ENCODE measurements around the gene MVB12B. TPM values are rescaled to one million over a fixed set of nuclear protein-coding genes. Genes with fewer than 3 reads are reported as not detected.

The MVB12B gene
- total RNA-seq, 2 donors from 2014 or later: 18.6 to 19.7 TPM

DNA sequence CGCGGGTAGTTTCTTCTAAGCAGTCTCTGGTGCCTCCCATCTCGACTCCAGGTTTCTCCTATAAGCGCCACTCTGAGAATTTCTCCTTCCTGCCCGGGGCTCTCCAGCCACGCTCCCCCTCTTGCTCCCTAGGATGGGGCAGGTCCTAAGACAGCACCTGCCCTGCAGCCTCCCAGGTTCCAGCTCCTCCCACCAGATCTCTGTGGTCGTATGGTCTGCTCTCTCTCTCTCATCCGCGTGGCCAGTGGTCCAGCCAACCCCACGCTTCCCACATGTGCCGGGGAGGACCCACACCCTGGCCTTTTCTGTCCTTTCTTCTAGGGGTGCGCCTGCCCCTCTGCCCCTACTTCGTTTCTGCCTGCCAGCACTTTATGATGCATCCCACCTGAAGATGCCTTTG is 40.5 kb downstream of the MVB12B start:
- Mint-ChIP-seq H3K36me3 (ENCODE audit: low read depth) (peaks cover 12% of the 10 kb centered on the region), H3K4me1 (peaks cover 12% of the 10 kb centered on the region), H3K4me3 (no peak overlapping the region), H3K27me3 (ENCODE audit: insufficient read depth) (no peaks in the 10 kb centered on the region), H3K27ac (no peak overlapping the region), H3K9me3 (peaks cover 2% of the 10 kb centered on the region)
- TF ChIP-seq, protein P1, sequence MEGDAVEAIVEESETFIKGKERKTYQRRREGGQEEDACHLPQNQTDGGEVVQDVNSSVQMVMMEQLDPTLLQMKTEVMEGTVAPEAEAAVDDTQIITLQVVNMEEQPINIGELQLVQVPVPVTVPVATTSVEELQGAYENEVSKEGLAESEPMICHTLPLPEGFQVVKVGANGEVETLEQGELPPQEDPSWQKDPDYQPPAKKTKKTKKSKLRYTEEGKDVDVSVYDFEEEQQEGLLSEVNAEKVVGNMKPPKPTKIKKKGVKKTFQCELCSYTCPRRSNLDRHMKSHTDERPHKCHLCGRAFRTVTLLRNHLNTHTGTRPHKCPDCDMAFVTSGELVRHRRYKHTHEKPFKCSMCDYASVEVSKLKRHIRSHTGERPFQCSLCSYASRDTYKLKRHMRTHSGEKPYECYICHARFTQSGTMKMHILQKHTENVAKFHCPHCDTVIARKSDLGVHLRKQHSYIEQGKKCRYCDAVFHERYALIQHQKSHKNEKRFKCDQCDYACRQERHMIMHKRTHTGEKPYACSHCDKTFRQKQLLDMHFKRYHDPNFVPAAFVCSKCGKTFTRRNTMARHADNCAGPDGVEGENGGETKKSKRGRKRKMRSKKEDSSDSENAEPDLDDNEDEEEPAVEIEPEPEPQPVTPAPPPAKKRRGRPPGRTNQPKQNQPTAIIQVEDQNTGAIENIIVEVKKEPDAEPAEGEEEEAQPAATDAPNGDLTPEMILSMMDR (conservative IDR thresholded peaks at IDR 0.05): no peak
- H3K27me3 ChIP-seq (ENCODE audit: control insufficient read depth, insufficient read depth, low read length, poor library complexity, severe bottlenecking): no peaks in the 10 kb centered on the region
- peaks cover 7% of the 10 kb centered on the region for H3K4me1 ChIP-seq (ENCODE audit: control insufficient read depth, insufficient read depth, low read length)
- DNase-seq: peak; percentile 43
- H3K4me3 ChIP-seq (ENCODE audit: low read length): no peak overlapping the region
- H3K36me3 ChIP-seq (ENCODE audit: control insufficient read depth, insufficient read depth, low read length): no peaks in the 10 kb centered on the region
- no peak overlapping the region for H3K9ac ChIP-seq (ENCODE audit: extremely low read depth, low read length, poor library complexity, severe bottlenecking)
- H3K9me3 ChIP-seq (ENCODE audit: control insufficient read depth, low read length): peaks cover 6% of the 10 kb centered on the region
- WGBS, 2 experiments (ENCODE audit: insufficient coverage in 1 of 2, insufficient read length in 1 of 2): 92 to 93% methylated on average over 13 of the region's 13 CpGs
- H3K27ac ChIP-seq (ENCODE audit: low read depth, low read length): no peak overlapping the region

DNA sequence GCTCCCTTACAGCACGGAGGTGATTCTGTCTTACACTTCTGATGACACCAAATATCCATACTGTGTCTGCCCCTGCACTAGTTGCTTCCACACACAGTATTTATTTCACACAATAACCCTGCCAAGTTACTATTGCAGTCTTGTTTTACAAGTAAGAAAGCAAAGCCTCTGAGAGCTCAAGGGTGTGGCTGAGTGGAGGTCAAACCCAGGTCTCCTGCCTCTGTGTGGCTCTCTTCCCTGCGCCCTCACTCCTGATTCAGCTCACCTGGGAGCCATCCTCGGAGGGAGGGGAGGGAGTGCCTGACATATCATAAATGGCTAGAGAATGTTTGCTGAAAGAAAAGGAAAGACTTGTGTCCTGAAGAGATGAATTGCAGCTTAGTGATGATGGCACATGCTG is 41.0 kb downstream of the MVB12B start:
- H3K27me3 ChIP-seq (ENCODE audit: control insufficient read depth, insufficient read depth, low read length, poor library complexity, severe bottlenecking): no peaks in the 10 kb centered on the region
- no peak overlapping the region for H3K9ac ChIP-seq (ENCODE audit: extremely low read depth, low read length, poor library complexity, severe bottlenecking)
- H3K4me1 ChIP-seq (ENCODE audit: control insufficient read depth, insufficient read depth, low read length): peaks cover 7% of the 10 kb centered on the region
- TF ChIP-seq, protein P1 (conservative IDR thresholded peaks at IDR 0.05): no peak
- Mint-ChIP-seq H3K9me3 (no peaks in the 10 kb centered on the region), H3K27ac (no peak overlapping the region), H3K4me3 (no peak overlapping the region), H3K36me3 (ENCODE audit: low read depth) (peaks cover 10% of the 10 kb centered on the region), H3K4me1 (peaks cover 12% of the 10 kb centered on the region), H3K27me3 (ENCODE audit: insufficient read depth) (no peaks in the 10 kb centered on the region)
- peaks cover 2% of the 10 kb centered on the region for H3K9me3 ChIP-seq (ENCODE audit: control insufficient read depth, low read length)
- WGBS, 2 experiments (ENCODE audit: insufficient coverage in 1 of 2, insufficient read length in 1 of 2): 90 to 100% methylated on average over 1 to 3 of the region's 3 CpGs
- no peak overlapping the region for H3K4me3 ChIP-seq (ENCODE audit: low read length)
- no peak for DNase-seq
- no peak overlapping the region for H3K27ac ChIP-seq (ENCODE audit: low read depth, low read length)
- H3K36me3 ChIP-seq (ENCODE audit: control insufficient read depth, insufficient read depth, low read length): no peaks in the 10 kb centered on the region

DNA sequence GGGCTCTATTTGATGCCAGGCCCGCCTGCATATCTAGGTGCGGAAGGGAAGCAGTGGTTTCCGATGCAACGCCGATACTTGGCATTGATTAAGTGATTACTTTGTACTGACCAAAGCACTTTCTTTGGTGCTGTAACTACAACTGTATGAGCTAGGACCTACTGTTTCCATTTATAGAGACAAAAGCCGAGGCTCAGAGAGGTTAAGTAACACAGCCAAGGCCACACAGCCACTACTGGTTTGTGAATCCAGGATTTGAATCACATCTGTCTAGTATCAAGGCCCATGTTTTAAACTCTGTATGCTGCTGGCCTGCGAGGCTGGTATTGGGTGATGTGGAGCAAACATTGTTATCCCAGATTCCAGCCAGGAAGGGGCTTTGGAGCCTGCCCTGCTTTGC is 41.4 kb downstream of the MVB12B start:
- H3K4me3 ChIP-seq (ENCODE audit: low read length): no peak overlapping the region
- H3K27ac Mint-ChIP-seq: no peak overlapping the region
- H3K27me3 Mint-ChIP-seq (ENCODE audit: insufficient read depth): no peaks in the 10 kb centered on the region

More for the DNA sequence above, 41.4 kb downstream of the MVB12B start:
- no peak for DNase-seq
- TF ChIP-seq, protein P1 (conservative IDR thresholded peaks at IDR 0.05): no peak
- no peak overlapping the region for H3K4me3 Mint-ChIP-seq
- no peaks in the 10 kb centered on the region for H3K36me3 ChIP-seq (ENCODE audit: control insufficient read depth, insufficient read depth, low read length)
- H3K9ac ChIP-seq (ENCODE audit: extremely low read depth, low read length, poor library complexity, severe bottlenecking): no peak overlapping the region
- H3K9me3 Mint-ChIP-seq: no peaks in the 10 kb centered on the region
- peaks cover 12% of the 10 kb centered on the region for H3K4me1 Mint-ChIP-seq
- H3K27ac ChIP-seq (ENCODE audit: low read depth, low read length): no peak overlapping the region
- 97 to 98% methylated on average over 5 to 7 of the region's 7 CpGs for WGBS, 2 experiments (ENCODE audit: insufficient coverage in 1 of 2, insufficient read length in 1 of 2)
- H3K9me3 ChIP-seq (ENCODE audit: control insufficient read depth, low read length): no peaks in the 10 kb centered on the region
- H3K36me3 Mint-ChIP-seq (ENCODE audit: low read depth): peaks cover 10% of the 10 kb centered on the region
- peaks cover 7% of the 10 kb centered on the region for H3K4me1 ChIP-seq (ENCODE audit: control insufficient read depth, insufficient read depth, low read length)
- no peaks in the 10 kb centered on the region for H3K27me3 ChIP-seq (ENCODE audit: control insufficient read depth, insufficient read depth, low read length, poor library complexity, severe bottlenecking)

Data from endodermal cell (in vitro differentiated cells).